Subcutaneous adipose tissue (tissue), 4 donors: ENCODE data around the gene CLDN1. TPM values are rescaled to one million over a fixed set of nuclear protein-coding genes. Genes with fewer than 3 reads are reported as not detected.

ENCODE experiments used
- total RNA-seq, 4 donors: library from RNA; depleted of rRNA; stranded (reverse); fragments of >200 nt; gene quantifications; one replicate each; pipeline ENCODE4 v1.1.0, GENCODE V29; 2016
- TF ChIP-seq, protein P1 (sequence below): fragments of 450-650 bp; IDR thresholded peaks from one replicate; pipeline ENCODE4 v1.5.1; 2016; ENCODE audit warnings: low read depth, mild to moderate bottlenecking, control low read depth, antibody characterized with exemption, moderate library complexity

The CLDN1 gene
- total RNA-seq, 4 donors from 2014 or later, result 0.34 to 6.2 (median 1.3) TPM; not detected in 1

DNA sequence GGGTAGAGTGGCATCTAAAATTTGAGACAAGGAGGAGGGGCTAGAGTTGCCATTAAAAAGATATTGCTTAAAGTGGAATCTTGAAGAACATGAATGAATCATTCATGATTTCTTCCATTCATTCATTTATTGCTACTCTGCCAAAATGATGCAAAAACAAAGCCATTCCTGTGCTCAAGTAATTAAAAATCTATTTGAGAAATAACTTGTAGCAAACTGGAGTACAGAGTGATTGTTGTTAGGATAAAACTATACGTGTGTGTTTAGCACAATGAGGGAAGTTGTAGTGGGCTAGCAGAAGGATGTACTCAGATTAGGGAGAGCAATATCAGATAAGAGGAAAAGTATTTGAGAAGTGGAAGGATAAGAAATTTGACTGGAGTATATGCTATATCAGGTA lies 11.7 kb upstream of the CLDN1 start:
- TF ChIP-seq, protein P1, sequence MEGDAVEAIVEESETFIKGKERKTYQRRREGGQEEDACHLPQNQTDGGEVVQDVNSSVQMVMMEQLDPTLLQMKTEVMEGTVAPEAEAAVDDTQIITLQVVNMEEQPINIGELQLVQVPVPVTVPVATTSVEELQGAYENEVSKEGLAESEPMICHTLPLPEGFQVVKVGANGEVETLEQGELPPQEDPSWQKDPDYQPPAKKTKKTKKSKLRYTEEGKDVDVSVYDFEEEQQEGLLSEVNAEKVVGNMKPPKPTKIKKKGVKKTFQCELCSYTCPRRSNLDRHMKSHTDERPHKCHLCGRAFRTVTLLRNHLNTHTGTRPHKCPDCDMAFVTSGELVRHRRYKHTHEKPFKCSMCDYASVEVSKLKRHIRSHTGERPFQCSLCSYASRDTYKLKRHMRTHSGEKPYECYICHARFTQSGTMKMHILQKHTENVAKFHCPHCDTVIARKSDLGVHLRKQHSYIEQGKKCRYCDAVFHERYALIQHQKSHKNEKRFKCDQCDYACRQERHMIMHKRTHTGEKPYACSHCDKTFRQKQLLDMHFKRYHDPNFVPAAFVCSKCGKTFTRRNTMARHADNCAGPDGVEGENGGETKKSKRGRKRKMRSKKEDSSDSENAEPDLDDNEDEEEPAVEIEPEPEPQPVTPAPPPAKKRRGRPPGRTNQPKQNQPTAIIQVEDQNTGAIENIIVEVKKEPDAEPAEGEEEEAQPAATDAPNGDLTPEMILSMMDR, result no peak

DNA sequence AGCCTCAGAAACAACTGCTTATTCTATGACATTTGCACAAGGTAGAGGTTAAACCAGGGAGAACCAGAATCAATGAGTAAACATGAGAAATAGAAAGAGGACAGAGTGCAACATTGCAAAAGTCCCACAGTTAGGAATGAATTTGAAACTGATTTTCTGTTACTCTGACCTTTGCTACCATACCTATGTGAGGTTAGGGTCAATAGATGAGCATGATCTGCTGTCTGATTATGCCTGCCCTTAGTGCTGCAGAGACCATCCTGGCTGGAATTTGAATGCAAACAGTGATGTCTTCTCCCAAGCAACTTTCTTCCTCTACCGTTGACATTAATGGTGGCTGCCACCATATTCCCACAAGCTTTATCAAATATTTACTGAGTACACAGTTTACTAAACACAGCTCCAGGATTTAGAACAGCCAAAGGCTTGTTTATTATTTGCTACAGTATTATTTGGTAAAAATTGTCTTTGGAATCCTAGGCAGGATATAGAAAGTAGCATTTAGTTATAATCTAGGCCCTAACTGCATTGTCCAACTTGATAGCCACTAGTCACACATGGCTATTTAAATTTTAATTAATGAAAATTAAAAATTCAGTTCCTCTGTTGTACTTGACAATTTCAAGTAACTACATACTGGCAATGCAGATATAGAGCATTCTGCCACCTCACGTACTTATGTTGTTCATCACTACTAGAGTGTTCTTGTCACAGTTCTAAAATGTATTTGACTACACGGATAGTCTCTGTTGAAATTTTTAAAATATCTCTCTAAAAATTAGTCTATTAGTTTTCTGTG lies 8.9 kb upstream of the CLDN1 start:
- TF ChIP-seq, protein P1, result no peak

DNA sequence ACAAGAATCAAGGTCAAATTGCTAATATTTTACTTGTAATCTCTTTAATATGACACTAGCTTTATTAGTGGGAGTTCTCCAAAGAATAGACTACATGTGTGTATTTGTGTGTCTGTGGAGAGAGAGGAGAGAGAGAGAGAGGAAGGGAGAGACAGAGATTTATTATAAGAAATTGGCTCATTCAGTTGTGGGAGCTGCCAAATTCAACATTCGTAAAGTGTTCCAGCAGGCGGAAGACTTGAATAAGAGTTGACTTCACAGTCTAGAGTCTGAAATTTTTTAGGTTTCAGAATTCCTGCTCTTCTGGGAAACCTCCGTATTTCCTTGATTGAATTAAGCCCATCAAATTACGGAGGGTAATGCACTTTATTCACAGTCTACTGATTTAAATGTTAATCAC lies 4.7 kb upstream of the CLDN1 start:
- TF ChIP-seq, protein P1, result no peak

GRCh38 chr3:190326361-190326760 lies 4.1 kb upstream of the CLDN1 start:
- TF ChIP-seq, protein P1, result no peak

DNA sequence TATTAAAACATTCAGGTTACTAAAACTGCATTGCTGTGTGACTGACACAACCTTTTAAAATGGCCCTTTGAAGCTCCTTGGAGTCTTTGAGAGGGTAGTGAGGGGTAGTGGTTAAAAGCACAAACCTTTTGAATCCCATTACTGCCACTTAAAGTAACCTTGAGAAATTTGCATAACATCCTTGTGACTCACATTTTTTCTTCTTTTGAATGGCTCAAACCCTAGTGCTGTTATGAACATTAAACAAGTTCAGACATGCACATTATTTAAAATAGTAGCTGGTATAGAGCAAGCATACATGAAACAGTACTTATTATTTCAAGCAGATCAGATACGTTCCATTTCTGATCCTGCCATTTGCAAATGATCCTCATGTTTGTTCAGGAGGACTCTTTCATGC lies 3.7 kb upstream of the CLDN1 start:
- TF ChIP-seq, protein P1, result no peak

GRCh38 chr3:190323246-190323626 lies 990 bp upstream of the CLDN1 start:
- TF ChIP-seq, protein P1, result no peak

- TF ChIP-seq, protein P1, result no peak
Observed at GRCh38 chr3:190322604-190323245, 479 bp upstream of the CLDN1 start.
